Astrocyte (in vitro differentiated cells and primary cell): Measurements from ENCODE around the gene LIPE. TPM values are rescaled to one million over a fixed set of nuclear protein-coding genes. Genes with fewer than 3 reads are reported as not detected.
A peak's percentile ranks its signal among the peaks of the same experiment; 100 is the strongest.

Source experiments
- DNase-seq: peaks from one replicate; pipeline ENCODE4 v3.0.0-alpha.2; 2010; ENCODE audit warnings: low read depth
- FAIRE-seq: peaks from 2 replicates; lab custom pipeline; 2011; peaks lifted over from hg19 to GRCh38; lab: Jason Lieb, UNC
- H2AFZ ChIP-seq: 2 replicates; pipeline ENCODE4 v1.6.0; 2012; ENCODE audit warnings: low read depth, low read length, inconsistent platforms
- H3K27ac ChIP-seq: 2 replicates; pipeline ENCODE4 v1.5.1; 2011; ENCODE audit warnings: low read depth, low read length, inconsistent platforms
- H3K27me3 ChIP-seq: 2 replicates; pipeline ENCODE4 v1.6.0; 2011; ENCODE audit warnings: low read length, inconsistent platforms; ENCODE audit not compliant: insufficient read depth
- H3K36me3 ChIP-seq: 2 replicates; pipeline ENCODE4 v1.5.1; 2011; ENCODE audit warnings: low read length, inconsistent platforms; ENCODE audit not compliant: insufficient read depth
- H3K4me1 ChIP-seq: 2 replicates; pipeline ENCODE4 v1.5.1; 2011; ENCODE audit warnings: low read length, inconsistent platforms; ENCODE audit not compliant: insufficient read depth
- H3K4me2 ChIP-seq: 2 replicates; pipeline ENCODE4 v1.6.0; 2012; ENCODE audit warnings: low read length, inconsistent platforms
- H3K4me3 ChIP-seq: 2 replicates; pipeline ENCODE4 v1.5.1; 2011; ENCODE audit warnings: low read depth, mild to moderate bottlenecking, low read length, inconsistent platforms; ENCODE audit not compliant: insufficient read depth
- H3K79me2 ChIP-seq: 2 replicates; pipeline ENCODE4 v1.6.0; 2012; ENCODE audit warnings: mild to moderate bottlenecking, low read length, inconsistent platforms; ENCODE audit not compliant: insufficient read depth
- H3K9ac ChIP-seq: 2 replicates; pipeline ENCODE4 v1.6.0; 2012; ENCODE audit warnings: mild to moderate bottlenecking, low read length, inconsistent platforms
- H3K9me3 ChIP-seq: 2 replicates; pipeline ENCODE4 v1.5.1; 2012; ENCODE audit warnings: low read depth, mild to moderate bottlenecking, low read length, inconsistent platforms; ENCODE audit not compliant: insufficient read depth
- H4K20me1 ChIP-seq: 2 replicates; pipeline ENCODE4 v1.6.0; 2012; ENCODE audit warnings: low read length, inconsistent platforms; ENCODE audit not compliant: insufficient read depth
- H3K27ac Mint-ChIP-seq: one replicate; pipeline ENCODE4 v1.8.0; 2021; ENCODE audit warnings: mild to moderate bottlenecking, mixed read lengths; ENCODE audit not compliant: unreplicated experiment
- H3K27me3 Mint-ChIP-seq: one replicate; pipeline ENCODE4 v1.8.0; 2021; ENCODE audit warnings: low read depth, mixed read lengths; ENCODE audit not compliant: unreplicated experiment
- H3K36me3 Mint-ChIP-seq: one replicate; pipeline ENCODE4 v1.8.0; 2021; ENCODE audit warnings: low read depth, mixed read lengths; ENCODE audit not compliant: unreplicated experiment
- H3K4me1 Mint-ChIP-seq: one replicate; pipeline ENCODE4 v1.8.0; 2021; ENCODE audit warnings: low read depth, mixed read lengths; ENCODE audit not compliant: unreplicated experiment
- H3K4me3 Mint-ChIP-seq: one replicate; pipeline ENCODE4 v1.8.0; 2021; ENCODE audit warnings: mild to moderate bottlenecking, moderate library complexity, mixed read lengths; ENCODE audit not compliant: unreplicated experiment
- H3K9me3 Mint-ChIP-seq: one replicate; pipeline ENCODE4 v1.8.0; 2021; ENCODE audit warnings: mild to moderate bottlenecking, mixed read lengths; ENCODE audit not compliant: unreplicated experiment
- EZH2 ChIP-seq: IDR thresholded peaks from 2 replicates; pipeline ENCODE4 v1.6.1; 2012; ENCODE audit warnings: mild to moderate bottlenecking, low read length, inconsistent platforms; ENCODE audit not compliant: insufficient read depth
- total RNA-seq: library from RNA; stranded (reverse); gene quantifications from 2 replicates; pipeline ENCODE4 v1.2.1, GENCODE V29; 2021
- TF ChIP-seq, protein P1 (sequence below): IDR thresholded peaks from 2 replicates; pipeline ENCODE4 v1.5.1; 2011; ENCODE audit warnings: low read depth, mild to moderate bottlenecking, inconsistent platforms, low read length, moderate library complexity; ENCODE audit not compliant: insufficient read depth

The LIPE gene
- total RNA-seq, 1 donor from 2014 or later = 2.0 TPM

DNA sequence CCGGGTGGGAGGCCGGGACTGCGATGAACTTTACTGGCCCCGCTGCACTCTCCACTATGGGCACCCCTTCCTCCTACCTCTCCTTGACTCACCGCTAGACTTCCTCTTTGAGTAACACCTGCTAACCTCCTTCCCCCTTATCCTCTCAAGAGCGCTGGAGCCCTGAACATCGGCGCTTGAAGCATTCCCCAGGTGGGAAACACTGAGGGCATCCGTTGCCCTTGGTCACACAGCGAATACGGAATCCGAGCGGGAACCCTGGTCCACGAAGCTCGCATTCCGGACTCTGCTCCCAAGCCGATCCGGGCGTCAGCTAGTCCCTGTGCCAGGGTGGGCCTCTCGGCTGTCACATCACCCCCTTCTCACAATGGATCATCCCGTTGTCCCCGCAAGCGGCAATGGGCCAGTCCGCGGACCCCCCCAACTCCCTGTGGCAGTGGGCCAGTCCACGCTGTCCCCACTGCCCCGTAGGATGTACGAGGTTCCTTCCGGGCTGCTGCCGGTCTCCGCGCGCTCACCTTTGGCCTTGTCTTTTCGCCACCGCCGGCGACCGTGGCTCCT, 4.2 kb downstream of the LIPE start:
- Mint-ChIP-seq H3K4me3 (peak overlapping the region; percentile 89), H3K36me3 (peaks cover 3% of the 10 kb centered on the region), H3K27ac (no peak overlapping the region), H3K4me1 (peaks cover 3% of the 10 kb centered on the region), H3K9me3 (no peaks in the 10 kb centered on the region), H3K27me3 (peaks cover 24% of the 10 kb centered on the region)
- no peak overlapping the region for H3K27ac ChIP-seq
- peaks cover 10% of the 10 kb centered on the region for H3K4me1 ChIP-seq
- H3K9me3 ChIP-seq = peaks cover 6% of the 10 kb centered on the region
- no peaks in the 10 kb centered on the region for H3K79me2 ChIP-seq
- no peaks in the 10 kb centered on the region for H3K27me3 ChIP-seq
- no peaks in the 10 kb centered on the region for H3K36me3 ChIP-seq
- H4K20me1 ChIP-seq = no peaks in the 10 kb centered on the region
- DNase-seq (no peak), FAIRE-seq (no peak)
- H3K4me3 ChIP-seq = peak overlapping the region; percentile 68
- H3K9ac ChIP-seq = peak overlapping the region; percentile 63
- TF ChIP-seq EZH2 = no peak
- TF ChIP-seq, protein P1, sequence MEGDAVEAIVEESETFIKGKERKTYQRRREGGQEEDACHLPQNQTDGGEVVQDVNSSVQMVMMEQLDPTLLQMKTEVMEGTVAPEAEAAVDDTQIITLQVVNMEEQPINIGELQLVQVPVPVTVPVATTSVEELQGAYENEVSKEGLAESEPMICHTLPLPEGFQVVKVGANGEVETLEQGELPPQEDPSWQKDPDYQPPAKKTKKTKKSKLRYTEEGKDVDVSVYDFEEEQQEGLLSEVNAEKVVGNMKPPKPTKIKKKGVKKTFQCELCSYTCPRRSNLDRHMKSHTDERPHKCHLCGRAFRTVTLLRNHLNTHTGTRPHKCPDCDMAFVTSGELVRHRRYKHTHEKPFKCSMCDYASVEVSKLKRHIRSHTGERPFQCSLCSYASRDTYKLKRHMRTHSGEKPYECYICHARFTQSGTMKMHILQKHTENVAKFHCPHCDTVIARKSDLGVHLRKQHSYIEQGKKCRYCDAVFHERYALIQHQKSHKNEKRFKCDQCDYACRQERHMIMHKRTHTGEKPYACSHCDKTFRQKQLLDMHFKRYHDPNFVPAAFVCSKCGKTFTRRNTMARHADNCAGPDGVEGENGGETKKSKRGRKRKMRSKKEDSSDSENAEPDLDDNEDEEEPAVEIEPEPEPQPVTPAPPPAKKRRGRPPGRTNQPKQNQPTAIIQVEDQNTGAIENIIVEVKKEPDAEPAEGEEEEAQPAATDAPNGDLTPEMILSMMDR = no peak
- peak overlapping the region; percentile 87 for H3K4me2 ChIP-seq
- H2AFZ ChIP-seq = peak overlapping the region; percentile 95

DNA sequence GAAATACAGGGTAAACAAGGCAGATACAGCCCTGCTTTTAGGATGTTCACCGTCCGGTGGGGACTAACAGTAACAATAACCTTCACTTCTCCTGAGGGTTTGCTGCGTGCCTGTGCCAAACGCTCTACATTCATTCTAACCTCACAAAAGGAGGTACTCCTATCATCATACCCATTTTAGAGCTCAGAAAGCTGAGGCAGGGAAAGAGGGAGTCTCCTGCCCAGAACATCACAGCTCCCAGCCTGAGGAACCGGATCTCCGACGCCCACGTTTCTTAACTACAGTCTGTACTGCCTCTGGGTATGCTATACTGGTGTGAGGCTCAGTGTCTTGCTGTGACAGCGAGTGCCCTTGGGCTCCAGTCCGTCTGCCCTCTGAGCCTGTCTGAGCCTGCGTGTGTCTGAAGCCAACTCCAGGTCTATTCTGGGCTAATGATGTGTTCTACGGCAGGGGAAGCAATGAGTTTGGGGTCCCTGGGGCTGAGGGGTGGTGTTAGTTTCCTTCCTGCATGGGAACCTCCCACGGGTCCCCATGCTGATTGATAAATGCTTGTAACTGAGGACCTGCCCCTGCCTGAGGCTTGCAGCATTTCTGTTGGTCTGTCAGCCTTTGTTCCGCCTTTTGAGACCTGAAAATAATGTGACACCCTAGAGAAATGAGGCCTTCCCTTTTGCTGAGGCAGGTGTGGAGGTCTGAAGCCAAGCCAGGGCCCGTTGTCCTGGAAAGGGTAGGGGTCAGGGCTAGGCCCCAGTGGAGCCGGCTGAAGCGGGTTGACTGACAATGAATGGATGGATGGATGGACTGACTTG, 4.9 kb downstream of the LIPE start:
- DNase-seq (no peak), FAIRE-seq (no peak)
- no peaks in the 10 kb centered on the region for H3K27me3 ChIP-seq
- peak overlapping the region; percentile 63 for H3K9ac ChIP-seq
- H3K79me2 ChIP-seq = no peaks in the 10 kb centered on the region
- Mint-ChIP-seq H3K4me1 (peaks cover 3% of the 10 kb centered on the region), H3K27me3 (peaks cover 24% of the 10 kb centered on the region), H3K4me3 (peak overlapping the region; percentile 89), H3K36me3 (peaks cover 3% of the 10 kb centered on the region), H3K27ac (no peak overlapping the region), H3K9me3 (no peaks in the 10 kb centered on the region)
- peak overlapping the region; percentile 87 for H3K4me2 ChIP-seq
- no peak overlapping the region for H3K27ac ChIP-seq
- H3K4me3 ChIP-seq = peak overlapping the region; percentile 68
- no peaks in the 10 kb centered on the region for H3K36me3 ChIP-seq
- peaks cover 6% of the 10 kb centered on the region for H3K9me3 ChIP-seq
- H2AFZ ChIP-seq = peak overlapping the region; percentile 95
- no peak for TF ChIP-seq EZH2
- TF ChIP-seq, protein P1 = no peak
- H4K20me1 ChIP-seq = no peaks in the 10 kb centered on the region
- peaks cover 10% of the 10 kb centered on the region for H3K4me1 ChIP-seq
